GF-D8 (cell line): Measurements from ENCODE around the gene ESRRA.
"Not testable (repeated sequence)": the region's sequence is repeated elsewhere in the genome, so short reads cannot be mapped to it uniquely, and the experiment has no call there.

Source experiments
- DNase-seq: peaks from one replicate; lab custom pipeline; 2025; lab: John Stamatoyannopoulos, UW

Gene ESRRA

DNA sequence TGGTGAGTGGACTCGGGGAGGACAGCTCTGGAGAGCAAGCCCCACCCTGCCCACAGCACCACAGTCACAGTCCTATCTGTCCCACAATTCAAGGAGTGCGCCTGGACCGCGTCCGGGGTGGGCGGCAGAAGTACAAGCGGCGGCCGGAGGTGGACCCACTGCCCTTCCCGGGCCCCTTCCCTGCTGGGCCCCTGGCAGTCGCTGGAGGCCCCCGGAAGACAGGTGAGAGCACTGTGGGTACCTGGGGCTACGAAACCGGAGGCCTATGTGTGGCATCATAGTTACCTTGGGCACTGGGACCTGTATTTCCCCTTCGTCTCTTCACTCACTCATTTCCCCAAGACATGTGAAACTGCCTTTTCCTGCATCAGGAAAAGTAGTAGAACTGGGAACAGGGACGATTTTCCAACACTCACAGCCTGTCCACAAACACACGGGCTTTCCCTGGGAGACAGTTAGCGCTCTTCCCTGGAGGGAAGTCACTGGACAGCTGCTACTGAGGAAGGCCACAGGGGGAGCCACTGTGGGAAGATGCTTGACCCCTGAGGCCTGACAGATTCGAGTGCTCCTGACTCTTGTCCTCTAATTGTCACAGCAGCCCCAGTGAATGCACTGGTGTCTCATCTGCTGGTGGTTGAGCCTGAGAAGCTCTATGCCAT, 9.0 kb downstream of the ESRRA start:
- no peak for DNase-seq

GRCh38 chr11:64314805-64315561, 9.7 kb downstream of the ESRRA start:
- no peak for DNase-seq

DNA sequence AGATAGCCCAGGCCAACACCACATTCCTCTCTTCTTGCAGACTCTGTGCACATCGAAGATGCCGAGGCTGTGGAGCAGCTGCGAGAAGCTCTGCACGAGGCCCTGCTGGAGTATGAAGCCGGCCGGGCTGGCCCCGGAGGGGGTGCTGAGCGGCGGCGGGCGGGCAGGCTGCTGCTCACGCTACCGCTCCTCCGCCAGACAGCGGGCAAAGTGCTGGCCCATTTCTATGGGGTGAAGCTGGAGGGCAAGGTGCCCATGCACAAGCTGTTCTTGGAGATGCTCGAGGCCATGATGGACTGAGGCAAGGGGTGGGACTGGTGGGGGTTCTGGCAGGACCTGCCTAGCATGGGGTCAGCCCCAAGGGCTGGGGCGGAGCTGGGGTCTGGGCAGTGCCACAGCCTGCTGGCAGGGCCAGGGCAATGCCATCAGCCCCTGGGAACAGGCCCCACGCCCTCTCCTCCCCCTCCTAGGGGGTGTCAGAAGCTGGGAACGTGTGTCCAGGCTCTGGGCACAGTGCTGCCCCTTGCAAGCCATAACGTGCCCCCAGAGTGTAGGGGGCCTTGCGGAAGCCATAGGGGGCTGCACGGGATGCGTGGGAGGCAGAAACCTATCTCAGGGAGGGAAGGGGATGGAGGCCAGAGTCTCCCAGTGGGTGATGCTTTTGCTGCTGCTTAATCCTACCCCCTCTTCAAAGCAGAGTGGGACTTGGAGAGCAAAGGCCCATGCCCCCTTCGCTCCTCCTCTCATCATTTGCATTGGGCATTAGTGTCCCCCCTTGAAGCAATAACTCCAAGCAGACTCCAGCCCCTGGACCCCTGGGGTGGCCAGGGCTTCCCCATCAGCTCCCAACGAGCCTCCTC, 10.6 kb downstream of the ESRRA start:
- DNase-seq: not testable (repeated sequence)

- no peak for DNase-seq
Measured at GRCh38 chr11:64316672-64317324, 11.5 kb downstream of the ESRRA start.

- peak; percentile 92 for DNase-seq
Measured at GRCh38 chr11:64317325-64317960, 12.1 kb downstream of the ESRRA start, which contains the start of gene TRMT112. Gene TRMT112, minus strand, starts transcription at chr11:64317559. Its CDS starts 33 bp downstream, at chr11:64317526.

DNA sequence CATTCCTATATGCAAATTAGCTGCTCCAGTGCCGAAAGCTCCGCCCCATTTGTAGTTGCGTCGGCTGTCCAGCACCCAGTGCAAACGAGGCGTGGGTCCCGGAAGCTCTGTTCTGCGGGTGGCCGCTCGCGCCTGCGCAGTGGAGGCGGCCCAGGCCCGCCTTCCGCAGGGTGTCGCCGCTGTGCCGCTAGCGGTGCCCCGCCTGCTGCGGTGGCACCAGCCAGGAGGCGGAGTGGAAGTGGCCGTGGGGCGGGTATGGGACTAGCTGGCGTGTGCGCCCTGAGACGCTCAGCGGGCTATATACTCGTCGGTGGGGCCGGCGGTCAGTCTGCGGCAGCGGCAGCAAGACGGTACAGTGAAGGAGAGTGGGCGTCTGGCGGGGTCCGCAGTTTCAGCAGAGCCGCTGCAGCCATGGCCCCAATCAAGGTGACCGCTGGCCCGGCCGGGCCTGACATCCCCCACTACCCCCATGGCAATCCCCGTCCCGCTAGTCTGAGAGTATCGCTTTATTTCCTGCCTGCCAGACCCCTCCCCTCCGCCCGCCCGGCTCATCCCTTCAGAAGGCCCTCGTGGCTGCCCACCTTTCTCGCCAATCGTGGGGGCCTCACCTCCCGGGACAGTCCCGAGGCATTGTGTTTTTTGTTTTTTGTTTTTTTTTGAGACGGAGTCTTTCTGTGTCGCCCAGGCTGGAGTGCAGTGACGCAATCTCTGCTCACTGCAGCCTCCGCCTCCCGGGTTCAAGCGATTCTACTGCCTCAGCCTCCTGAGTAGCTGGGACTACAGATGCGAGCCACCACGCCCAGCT, 12.8 kb downstream of the ESRRA start, which contains the start of gene PRDX5:
TSS of gene PRDX5 (plus strand) at position 161 of the 805 bp plus-strand sequence. CDS start at position 256, 95 bp downstream.
- peak; percentile 92 for DNase-seq

DNA sequence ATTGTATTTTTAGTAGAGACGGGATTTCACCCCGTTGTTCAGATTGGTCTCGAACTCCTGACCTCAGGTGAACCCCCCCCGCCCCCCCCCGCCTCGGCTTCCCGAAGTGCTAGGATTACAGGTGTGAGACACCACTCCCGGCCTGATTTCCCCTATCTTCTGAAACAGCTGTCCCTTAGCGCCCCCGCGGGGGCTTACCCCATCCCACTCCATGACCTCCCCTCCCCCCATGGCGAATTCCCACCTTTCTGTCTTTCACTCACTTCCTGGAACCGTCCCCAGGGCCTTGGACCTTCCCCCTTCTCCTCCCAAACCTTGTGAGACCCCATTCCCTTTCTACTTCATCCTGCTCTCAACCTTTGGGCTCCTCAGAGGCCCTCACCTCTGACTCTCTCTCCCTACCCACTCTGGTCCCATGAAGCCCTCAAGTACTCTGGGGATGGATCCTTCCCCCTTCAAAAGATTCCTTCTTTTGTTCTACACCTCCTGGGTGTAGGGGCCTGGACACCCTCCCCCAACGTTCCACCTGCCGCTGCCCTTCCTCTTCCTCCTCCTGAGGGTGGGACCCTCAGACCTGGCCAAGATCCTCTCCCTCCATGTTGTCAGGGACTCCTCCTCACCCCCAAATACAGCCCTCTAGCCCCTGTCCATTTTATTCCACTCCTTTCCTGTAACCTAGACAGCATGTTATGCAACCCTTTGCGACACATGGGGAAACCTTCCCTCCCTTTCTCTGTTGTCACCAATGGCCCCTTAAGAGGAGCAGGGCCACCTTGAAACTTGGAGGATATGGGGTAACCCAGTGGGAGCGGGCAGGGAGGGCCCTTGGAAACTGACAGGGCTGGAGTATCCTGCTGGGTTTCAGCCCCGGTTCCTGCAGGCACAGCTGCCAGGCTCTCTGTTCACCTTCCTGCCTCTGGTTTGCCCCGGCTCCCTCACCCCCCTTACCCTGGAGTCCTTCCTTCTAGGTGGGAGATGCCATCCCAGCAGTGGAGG, 13.7 kb downstream of the ESRRA start:
- peak; percentile 42 for DNase-seq

DNA sequence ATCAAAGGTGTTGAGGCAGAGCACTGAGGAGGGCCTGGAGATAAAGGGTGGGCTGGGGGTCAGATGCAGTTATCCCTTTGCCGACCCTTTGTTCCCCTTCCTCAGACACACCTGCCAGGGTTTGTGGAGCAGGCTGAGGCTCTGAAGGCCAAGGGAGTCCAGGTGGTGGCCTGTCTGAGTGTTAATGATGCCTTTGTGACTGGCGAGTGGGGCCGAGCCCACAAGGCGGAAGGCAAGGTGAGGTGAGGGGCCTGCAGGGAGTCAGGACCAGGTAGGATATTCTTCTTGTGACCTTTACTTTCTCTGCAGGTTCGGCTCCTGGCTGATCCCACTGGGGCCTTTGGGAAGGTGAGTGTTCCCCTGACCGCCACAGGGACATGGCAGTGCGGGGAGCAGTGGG, 15.2 kb downstream of the ESRRA start:
- no peak for DNase-seq

- DNase-seq: no peak
Measured at GRCh38 chr11:64321026-64321425, 15.7 kb downstream of the ESRRA start.

DNA sequence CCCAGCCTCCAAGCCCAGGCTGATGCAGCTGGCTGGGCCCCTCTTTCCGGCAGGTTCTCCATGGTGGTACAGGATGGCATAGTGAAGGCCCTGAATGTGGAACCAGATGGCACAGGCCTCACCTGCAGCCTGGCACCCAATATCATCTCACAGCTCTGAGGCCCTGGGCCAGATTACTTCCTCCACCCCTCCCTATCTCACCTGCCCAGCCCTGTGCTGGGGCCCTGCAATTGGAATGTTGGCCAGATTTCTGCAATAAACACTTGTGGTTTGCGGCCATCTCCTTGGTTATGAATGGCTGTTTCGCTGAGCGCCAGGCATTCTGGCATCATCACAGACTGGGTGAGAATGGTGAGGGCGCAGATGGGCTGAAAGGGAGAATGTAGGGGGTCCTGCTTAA, 16.2 kb downstream of the ESRRA start:
- no peak for DNase-seq

GRCh38 chr11:64322925-64323260, 17.6 kb downstream of the ESRRA start:
- no peak for DNase-seq

DNA sequence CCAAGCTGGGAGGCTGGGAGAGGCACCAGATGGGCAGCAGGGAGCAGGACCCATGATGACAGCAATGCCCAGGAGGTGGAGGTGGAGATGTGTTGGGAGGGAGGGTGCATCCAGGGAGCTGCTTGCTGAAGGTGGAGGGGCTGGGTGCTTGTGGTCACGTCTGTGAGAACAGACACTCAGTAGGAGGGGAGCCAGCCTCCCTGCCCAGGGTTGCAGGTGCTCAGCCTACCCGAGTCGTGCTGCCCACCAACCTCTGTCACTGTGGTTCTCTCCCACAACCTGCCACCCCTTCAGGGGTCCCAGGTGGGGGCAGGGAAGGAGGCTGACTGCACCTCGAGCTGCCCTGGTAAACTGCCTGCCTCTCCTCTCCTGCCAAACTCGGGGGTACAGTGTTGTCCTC, 18.0 kb downstream of the ESRRA start:
- DNase-seq: no peak

GRCh38 chr11:64323984-64324383, 18.7 kb downstream of the ESRRA start:
- not testable (repeated sequence) for DNase-seq

- no peak for DNase-seq
Measured at GRCh38 chr11:64324692-64325469, 19.6 kb downstream of the ESRRA start.

GRCh38 chr11:64327375-64327774, 22.1 kb downstream of the ESRRA start:
- no peak for DNase-seq

GRCh38 chr11:64327993-64328392, 22.7 kb downstream of the ESRRA start:
- DNase-seq: no peak

DNA sequence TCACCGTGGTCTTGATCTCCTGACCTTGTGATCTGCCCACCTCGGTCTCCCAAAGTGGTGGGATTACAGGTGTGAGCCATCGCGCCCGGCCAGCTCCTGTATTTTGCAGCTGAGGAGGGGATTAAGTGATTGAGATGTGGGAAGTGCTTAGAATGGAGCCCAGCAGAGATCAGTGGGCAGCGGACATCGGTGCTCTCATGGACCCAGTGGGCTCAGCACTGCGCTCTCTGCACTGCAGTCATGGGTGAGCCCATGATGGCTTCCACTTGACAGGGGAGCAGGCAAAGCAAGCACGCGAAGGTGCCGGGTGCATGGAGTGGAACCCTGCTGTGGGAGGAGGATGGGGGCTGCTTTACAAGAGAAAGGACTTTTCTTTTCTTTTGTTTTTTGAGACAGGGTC, 25.6 kb downstream of the ESRRA start:
- no peak for DNase-seq

DNA sequence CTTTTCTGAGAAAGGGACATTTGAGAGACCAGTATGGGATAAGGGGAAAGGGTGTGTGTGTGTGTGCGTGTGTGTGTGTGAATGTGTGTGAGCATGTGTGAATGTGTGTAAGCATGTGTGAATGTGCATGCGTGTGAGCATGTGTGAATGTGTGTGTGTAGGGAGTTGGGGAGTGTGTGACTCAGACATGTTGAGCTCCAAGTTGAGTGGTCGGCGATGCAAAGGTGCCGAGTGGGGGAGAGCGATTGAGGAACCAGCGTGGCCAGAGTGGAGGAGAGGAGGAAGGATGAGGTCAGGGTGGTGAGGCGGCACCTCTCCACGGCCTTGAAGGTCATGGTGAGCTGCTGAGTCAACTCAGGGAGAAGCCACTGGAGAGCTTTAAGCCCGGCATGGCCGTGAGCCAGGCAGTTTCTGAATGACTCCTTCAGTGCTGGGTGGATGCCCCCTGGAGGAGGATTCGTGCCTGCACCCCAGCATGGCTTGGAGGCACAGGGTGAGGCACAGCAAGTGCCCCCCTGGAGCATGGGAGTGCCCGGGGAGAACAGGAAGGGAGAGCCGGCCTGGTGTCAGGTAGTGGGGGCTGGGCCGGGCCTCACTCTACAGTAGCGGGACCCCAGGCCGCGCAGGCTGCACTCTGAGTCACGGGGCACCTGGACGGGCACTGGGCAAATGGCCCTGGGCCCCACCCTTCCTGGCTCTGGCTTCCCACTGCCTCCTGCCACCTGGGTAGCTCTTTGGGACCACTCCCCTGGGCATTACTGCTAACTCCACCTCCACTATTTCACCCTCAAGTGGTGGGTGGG, 26.4 kb downstream of the ESRRA start:
- peak; percentile 78 for DNase-seq
